WTC11 (cell line): ENCODE measurements around the gene TPM2. TPM values are rescaled to one million over a fixed set of nuclear protein-coding genes. Genes with fewer than 3 reads are reported as not detected.
A peak's percentile ranks its signal among the peaks of the same experiment; 100 is the strongest.

Experiments
- CREB1 ChIP-seq: sonication (generic); formaldehyde crosslinking; IDR thresholded peaks from 2 replicates; pipeline ENCODE4 v1.8.0; 2023; ENCODE audit warnings: mild to moderate bottlenecking, missing genetic modification reagents
- CTCF ChIP-seq: fragments of 200-600 bp; IDR thresholded peaks from 2 replicates; pipeline ENCODE4 v1.8.0; 2022; ENCODE audit warnings: antibody characterized with exemption
- E2F1 ChIP-seq: sonication (generic); formaldehyde crosslinking; IDR thresholded peaks from 2 replicates; pipeline ENCODE4 v1.8.0; 2022; ENCODE audit warnings: mild to moderate bottlenecking, missing genetic modification reagents
- E2F5 ChIP-seq: sonication (generic); formaldehyde crosslinking; IDR thresholded peaks from 2 replicates; pipeline ENCODE4 v1.8.1; 2022; ENCODE audit warnings: mild to moderate bottlenecking, moderate library complexity, missing genetic modification reagents
- EMX1 ChIP-seq: fragments of 250-450 bp; sonication (Bioruptor Pico); IDR thresholded peaks from 2 replicates; pipeline ENCODE4 v1.8.0; 2021; ENCODE audit warnings: mild to moderate bottlenecking
- FOXJ3 ChIP-seq: sonication (generic); formaldehyde crosslinking; IDR thresholded peaks from 2 replicates; pipeline ENCODE4 v1.9.0; 2021; ENCODE audit warnings: missing genetic modification reagents, mild to moderate bottlenecking, borderline replicate concordance
- FOXK1 ChIP-seq: sonication (generic); formaldehyde crosslinking; IDR thresholded peaks from 2 replicates; pipeline ENCODE4 v1.8.0; 2022; ENCODE audit warnings: mild to moderate bottlenecking, moderate library complexity, missing genetic modification reagents
- FOXP1 ChIP-seq: sonication (generic); formaldehyde crosslinking; IDR thresholded peaks from 2 replicates; pipeline ENCODE4 v1.8.0; 2022; ENCODE audit warnings: missing genetic modification reagents, mild to moderate bottlenecking, moderate library complexity, borderline replicate concordance
- HMGA2 ChIP-seq: fragments of 250-450 bp; sonication (Bioruptor Pico); IDR thresholded peaks from 2 replicates; pipeline ENCODE4 v1.4.0; 2021; ENCODE audit warnings: mild to moderate bottlenecking, moderate library complexity
- MXD4 ChIP-seq: fragments of 250-450 bp; sonication (Bioruptor Pico); IDR thresholded peaks from 2 replicates; pipeline ENCODE4 v1.8.0; 2021; ENCODE audit warnings: mild to moderate bottlenecking, moderate library complexity, borderline replicate concordance
- NFATC4 ChIP-seq: fragments of 250-450 bp; sonication (Bioruptor Pico); IDR thresholded peaks from 2 replicates; pipeline ENCODE4 v1.9.0; 2021; ENCODE audit warnings: mild to moderate bottlenecking
- NFYB ChIP-seq: sonication (generic); formaldehyde crosslinking; conservative IDR thresholded peaks from 2 replicates; pipeline ENCODE4 v1.8.0; 2022; ENCODE audit warnings: low read depth, missing genetic modification reagents
- NR3C1 ChIP-seq: sonication (generic); formaldehyde crosslinking; conservative IDR thresholded peaks from 2 replicates; pipeline ENCODE4 v1.8.1; 2023; ENCODE audit warnings: low read depth, mild to moderate bottlenecking, missing genetic modification reagents
- OVOL2 ChIP-seq: fragments of 250-450 bp; sonication (Bioruptor Pico); IDR thresholded peaks from 2 replicates; pipeline ENCODE4 v1.9.0; 2021; ENCODE audit warnings: mild to moderate bottlenecking, borderline replicate concordance
- PRDM15 ChIP-seq: sonication (generic); formaldehyde crosslinking; IDR thresholded peaks from 2 replicates; pipeline ENCODE4 v1.8.0; 2022; ENCODE audit warnings: missing genetic modification reagents
- PRRX2 ChIP-seq: fragments of 250-450 bp; sonication (Bioruptor Pico); IDR thresholded peaks from 2 replicates; pipeline ENCODE4 v1.8.0; 2021; ENCODE audit warnings: mild to moderate bottlenecking
- RELA ChIP-seq: sonication (generic); formaldehyde crosslinking; IDR thresholded peaks from 2 replicates; pipeline ENCODE4 v1.8.1; 2022; ENCODE audit warnings: missing genetic modification reagents, mild to moderate bottlenecking, borderline replicate concordance
- SMAD4 ChIP-seq: sonication (generic); formaldehyde crosslinking; IDR thresholded peaks from 2 replicates; pipeline ENCODE4 v1.8.0; 2022; ENCODE audit warnings: mild to moderate bottlenecking, missing genetic modification reagents
- STAT6 ChIP-seq: sonication (generic); formaldehyde crosslinking; conservative IDR thresholded peaks from 2 replicates; pipeline ENCODE4 v1.8.1; 2023; ENCODE audit warnings: mild to moderate bottlenecking, low read depth, missing genetic modification reagents, moderate library complexity
- TEAD4 ChIP-seq: sonication (generic); formaldehyde crosslinking; IDR thresholded peaks from 2 replicates; pipeline ENCODE4 v1.8.0; 2022; ENCODE audit warnings: mild to moderate bottlenecking, missing genetic modification reagents
- ZBTB21 ChIP-seq: sonication (generic); formaldehyde crosslinking; IDR thresholded peaks from 2 replicates; pipeline ENCODE4 v1.8.1; 2023; ENCODE audit warnings: mild to moderate bottlenecking, missing genetic modification reagents, borderline replicate concordance
- ZMAT4 ChIP-seq: fragments of 250-450 bp; sonication (Bioruptor Pico); IDR thresholded peaks from 2 replicates; pipeline ENCODE4 v1.9.0; 2021; ENCODE audit warnings: mild to moderate bottlenecking
- ZNF219 ChIP-seq: sonication (generic); formaldehyde crosslinking; IDR thresholded peaks from 2 replicates; pipeline ENCODE4 v1.8.0; 2023; ENCODE audit warnings: missing genetic modification reagents, mild to moderate bottlenecking, borderline replicate concordance
- ZNF423 ChIP-seq: fragments of 250-450 bp; sonication (Bioruptor Pico); IDR thresholded peaks from 2 replicates; pipeline ENCODE4 v2.1.2; 2022; ENCODE audit warnings: mild to moderate bottlenecking, moderate library complexity
- total RNA-seq: library from RNA; stranded (reverse); gene quantifications from 3 replicates; pipeline ENCODE4 v1.2.3, GENCODE V29; 2021
- TF ChIP-seq, protein P1 (sequence below): sonication (generic); formaldehyde crosslinking; IDR thresholded peaks from 2 replicates; pipeline ENCODE4 v1.8.0; 2022; ENCODE audit warnings: mild to moderate bottlenecking, missing genetic modification reagents
- TF ChIP-seq, protein P2 (sequence below): sonication (generic); formaldehyde crosslinking; IDR thresholded peaks from 2 replicates; pipeline ENCODE4 v1.8.1; 2022; ENCODE audit warnings: low read depth, mild to moderate bottlenecking, moderate library complexity, missing genetic modification reagents, borderline replicate concordance

The TPM2 gene
- total RNA-seq, 1 experiment from 2014 or later = 146 TPM

DNA sequence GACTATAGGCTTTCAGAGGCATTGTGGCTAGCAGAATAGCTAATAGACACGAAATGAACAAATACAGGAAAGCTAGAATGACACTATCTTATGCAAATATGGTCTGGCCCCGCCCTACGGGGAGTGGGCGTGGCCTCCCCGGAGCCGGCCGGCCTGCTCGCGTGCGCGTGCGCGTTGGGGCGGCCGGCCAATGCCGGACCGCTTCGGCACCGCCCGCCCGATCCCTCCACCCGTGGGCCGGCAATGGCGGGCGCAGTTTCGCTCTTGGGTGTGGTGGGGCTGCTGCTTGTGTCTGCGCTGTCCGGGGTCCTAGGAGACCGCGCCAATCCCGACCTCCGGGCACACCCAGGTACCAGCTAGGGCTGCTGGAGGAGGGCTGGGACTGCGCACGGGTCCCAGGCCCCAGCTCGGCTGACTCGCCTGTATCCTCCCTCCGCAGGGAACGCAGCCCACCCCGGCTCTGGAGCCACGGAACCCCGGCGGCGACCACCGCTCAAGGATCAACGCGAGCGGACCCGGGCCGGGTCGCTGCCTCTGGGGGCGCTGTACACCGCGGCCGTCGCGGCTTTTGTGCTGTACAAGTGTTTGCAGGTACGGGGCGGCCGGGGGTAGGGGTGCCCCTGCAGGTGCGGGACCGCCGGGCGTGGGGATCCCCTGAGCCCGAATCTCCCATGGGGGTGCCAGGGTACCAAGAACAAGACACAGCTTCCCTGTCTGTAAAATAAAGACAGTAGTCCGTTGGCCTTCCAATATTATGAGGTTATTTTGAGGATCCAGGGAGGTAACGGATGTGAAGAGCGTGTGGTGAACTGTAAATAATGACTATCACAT, 31.4 kb downstream of the TPM2 start, which contains the start of gene CCDC107 (continued):
- peak; percentile 39; the same call in 1 of the 2 replicates for TF ChIP-seq CTCF
- 0 out of 2 replicates have a peak, but pooled peaks have one; percentile 43 for TF ChIP-seq NR3C1 (CRISPR knock-in tag)
- TF ChIP-seq E2F1 = no peak
- TF ChIP-seq PRRX2 (CRISPR knock-in tag) = peak; percentile 53; the same call in 1 of the 2 replicates
- TF ChIP-seq TEAD4 (CRISPR knock-in tag) = no peak
- TF ChIP-seq NFYB (CRISPR knock-in tag) = no peak
- 0 out of 2 replicates have a peak, but pooled peaks have one; percentile 37 for TF ChIP-seq CREB1 (CRISPR knock-in tag)
- no peak for TF ChIP-seq HMGA2
- no peak for TF ChIP-seq MXD4
- no peak for TF ChIP-seq ZNF423 (CRISPR knock-in tag)
- TF ChIP-seq STAT6 (CRISPR knock-in tag) = 0 out of 2 replicates have a peak, but pooled peaks have one; percentile 51
- TF ChIP-seq FOXP1 (CRISPR knock-in tag) = peak; percentile 77; the same call in 1 of the 2 replicates
- TF ChIP-seq, protein P1, sequence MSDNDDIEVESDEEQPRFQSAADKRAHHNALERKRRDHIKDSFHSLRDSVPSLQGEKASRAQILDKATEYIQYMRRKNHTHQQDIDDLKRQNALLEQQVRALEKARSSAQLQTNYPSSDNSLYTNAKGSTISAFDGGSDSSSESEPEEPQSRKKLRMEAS (CRISPR knock-in tag) = no peak; the same call in 1 of the 2 replicates
- peak; percentile 85; the same call in 1 of the 2 replicates for TF ChIP-seq RELA (CRISPR knock-in tag)
- TF ChIP-seq OVOL2 (CRISPR knock-in tag) = no peak
- TF ChIP-seq EMX1 = 0 out of 2 replicates have a peak, but pooled peaks have one; percentile 49
- TF ChIP-seq FOXJ3 (CRISPR knock-in tag) = no peak
- peak; percentile 72 for TF ChIP-seq NFATC4 (CRISPR knock-in tag)
- TF ChIP-seq ZBTB21 (CRISPR knock-in tag) = peak; percentile 19; the same call in 1 of the 2 replicates
- no peak for TF ChIP-seq ZNF219
- TF ChIP-seq, protein P2, sequence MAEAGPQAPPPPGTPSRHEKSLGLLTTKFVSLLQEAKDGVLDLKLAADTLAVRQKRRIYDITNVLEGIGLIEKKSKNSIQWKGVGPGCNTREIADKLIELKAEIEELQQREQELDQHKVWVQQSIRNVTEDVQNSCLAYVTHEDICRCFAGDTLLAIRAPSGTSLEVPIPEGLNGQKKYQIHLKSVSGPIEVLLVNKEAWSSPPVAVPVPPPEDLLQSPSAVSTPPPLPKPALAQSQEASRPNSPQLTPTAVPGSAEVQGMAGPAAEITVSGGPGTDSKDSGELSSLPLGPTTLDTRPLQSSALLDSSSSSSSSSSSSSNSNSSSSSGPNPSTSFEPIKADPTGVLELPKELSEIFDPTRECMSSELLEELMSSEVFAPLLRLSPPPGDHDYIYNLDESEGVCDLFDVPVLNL (CRISPR knock-in tag) = 0 out of 2 replicates have a peak, but pooled peaks have one; percentile 44
- peak; percentile 49; the same call in 1 of the 2 replicates for TF ChIP-seq SMAD4 (CRISPR knock-in tag)
- peak; percentile 54; the same call in 1 of the 2 replicates for TF ChIP-seq E2F5 (CRISPR knock-in tag)
- TF ChIP-seq FOXK1 = peak; percentile 78; the same call in 1 of the 2 replicates
- TF ChIP-seq ZMAT4 (CRISPR knock-in tag) = no peak
- no peak for TF ChIP-seq PRDM15
